GM10266 (cell line): ENCODE data around the gene EFCAB6.

Experiments
- DNase-seq: peaks from one replicate; pipeline ENCODE4 v3.0.0; 2012; ENCODE audit errors: extremely low spot score
- CTCF ChIP-seq: IDR thresholded peaks from 2 replicates; pipeline ENCODE4 v1.5.1; 2012; ENCODE audit warnings: mild to moderate bottlenecking, low read depth; ENCODE audit not compliant: control insufficient read depth, insufficient read depth; ENCODE audit errors: missing control alignments

The EFCAB6 gene

GRCh38 chr22:43852573-43853327 is 40.6 kb upstream of the EFCAB6 start:
- no peak for TF ChIP-seq CTCF

GRCh38 chr22:43851979-43852307 is 39.8 kb upstream of the EFCAB6 start:
- DNase-seq, result no peak
- no peak for TF ChIP-seq CTCF

More at GRCh38 chr22:43852573-43853327, 40.6 kb upstream of the EFCAB6 start:
- DNase-seq, result no peak

GRCh38 chr22:43851058-43851978 is 39.2 kb upstream of the EFCAB6 start:
- DNase-seq, result no peak
- no peak for TF ChIP-seq CTCF

GRCh38 chr22:43850529-43850928 is 38.4 kb upstream of the EFCAB6 start:
- DNase-seq, result no peak
- TF ChIP-seq CTCF, result no peak

GRCh38 chr22:43849731-43850130 is 37.6 kb upstream of the EFCAB6 start:
- DNase-seq, result no peak
- no peak for TF ChIP-seq CTCF

GRCh38 chr22:43848366-43849171 is 36.5 kb upstream of the EFCAB6 start:
- no peak for DNase-seq

More at GRCh38 chr22:43848366-43849171, 36.5 kb upstream of the EFCAB6 start:
- TF ChIP-seq CTCF, result no peak
